Skeletal muscle satellite cell (primary cell): Measurements from ENCODE around the gene AP1G2.

ENCODE experiments used
- H3K27me3 ChIP-seq: 2 replicates; pipeline ENCODE4 v1.7.0; 2013; ENCODE audit warnings: low read length; ENCODE audit not compliant: control insufficient read depth, insufficient read depth
- H3K36me3 ChIP-seq: 2 replicates; pipeline ENCODE4 v1.7.0; 2013; ENCODE audit warnings: mild to moderate bottlenecking, control low read depth, low read length; ENCODE audit not compliant: insufficient read depth
- H3K4me1 ChIP-seq: 2 replicates; pipeline ENCODE4 v1.7.0; 2013; ENCODE audit warnings: low read length; ENCODE audit not compliant: control insufficient read depth, insufficient read depth
- H3K4me2 ChIP-seq: 2 replicates; pipeline ENCODE4 v1.7.0; 2013; ENCODE audit warnings: mild to moderate bottlenecking, low read length
- H3K4me3 ChIP-seq: 2 replicates; pipeline ENCODE4 v1.7.0; 2013; ENCODE audit warnings: low read length
- H3K9ac ChIP-seq: 2 replicates; pipeline ENCODE4 v1.7.0; 2013; ENCODE audit warnings: mild to moderate bottlenecking, low read depth, low read length, moderate library complexity
- H3K9me3 ChIP-seq: replicated peaks from 2 replicates; pipeline ENCODE4 v1.7.0; 2013; ENCODE audit warnings: mild to moderate bottlenecking, control low read depth, low read length

The AP1G2 gene

GRCh38 chr14:23513005-23513817 is 54.4 kb downstream of the AP1G2 start:
- Histone ChIP-seq H3K4me2 (no peak overlapping the region), H3K9ac (no peak overlapping the region), H3K27me3 (peaks cover 8% of the 10 kb centered on the region), H3K9me3 (no peaks in the 10 kb centered on the region), H3K4me1 (no peaks in the 10 kb centered on the region), H3K4me3 (no peak overlapping the region), H3K36me3 (no peaks in the 10 kb centered on the region)

GRCh38 chr14:23512156-23512555 is 55.4 kb downstream of the AP1G2 start:
- Histone ChIP-seq H3K27me3 (peaks cover 8% of the 10 kb centered on the region), H3K4me2 (no peak overlapping the region), H3K4me1 (no peaks in the 10 kb centered on the region), H3K9ac (no peak overlapping the region), H3K36me3 (no peaks in the 10 kb centered on the region), H3K9me3 (no peaks in the 10 kb centered on the region), H3K4me3 (no peak overlapping the region)
